Stimulated activated naive B cell treated with anti-CD40 and anti-IgM and Interleukin-4, amounts not matched to agents 10 μg/mL and 1 μg/mL and 100 μg/mL, for 72 hours (primary cell): ENCODE data around the gene PADI6.

Source experiments
- ATAC-seq, 2 donors: fragments of 150-1000 bp; cut with Tn5 transposase; replicated peaks; 2 replicates each; pipeline ENCODE4 v1.10.0; 2021; ENCODE audit warnings: moderate library complexity in 1 of 2
- DNase-seq: peaks from one replicate; pipeline ENCODE4 v3.0.0; 2021
- H3K27ac Mint-ChIP-seq: one replicate; pipeline ENCODE4 v1.8.0; 2022; ENCODE audit warnings: mild to moderate bottlenecking, mixed read lengths
- H3K27me3 Mint-ChIP-seq, 2 donors: one replicate each; pipeline ENCODE4 v1.8.0; 2022; ENCODE audit warnings: mixed read lengths in 2 of 2
- H3K36me3 Mint-ChIP-seq, 2 donors: one replicate each; pipeline ENCODE4 v1.8.0; 2022; ENCODE audit warnings: mixed read lengths in 2 of 2, mild to moderate bottlenecking in 1 of 2
- H3K4me1 Mint-ChIP-seq, 2 donors: one replicate each; pipeline ENCODE4 v1.8.0; 2022; ENCODE audit warnings: mixed read lengths in 2 of 2, mild to moderate bottlenecking in 1 of 2
- H3K4me3 Mint-ChIP-seq, 2 donors: one replicate each; pipeline ENCODE4 v1.8.0; 2022; ENCODE audit warnings: mild to moderate bottlenecking in 2 of 2, mixed read lengths in 2 of 2, moderate library complexity in 1 of 2
- H3K9me3 Mint-ChIP-seq, 2 donors: one replicate each; pipeline ENCODE4 v1.8.0; 2022; ENCODE audit warnings: mixed read lengths in 2 of 2, mild to moderate bottlenecking in 1 of 2

The PADI6 gene

DNA sequence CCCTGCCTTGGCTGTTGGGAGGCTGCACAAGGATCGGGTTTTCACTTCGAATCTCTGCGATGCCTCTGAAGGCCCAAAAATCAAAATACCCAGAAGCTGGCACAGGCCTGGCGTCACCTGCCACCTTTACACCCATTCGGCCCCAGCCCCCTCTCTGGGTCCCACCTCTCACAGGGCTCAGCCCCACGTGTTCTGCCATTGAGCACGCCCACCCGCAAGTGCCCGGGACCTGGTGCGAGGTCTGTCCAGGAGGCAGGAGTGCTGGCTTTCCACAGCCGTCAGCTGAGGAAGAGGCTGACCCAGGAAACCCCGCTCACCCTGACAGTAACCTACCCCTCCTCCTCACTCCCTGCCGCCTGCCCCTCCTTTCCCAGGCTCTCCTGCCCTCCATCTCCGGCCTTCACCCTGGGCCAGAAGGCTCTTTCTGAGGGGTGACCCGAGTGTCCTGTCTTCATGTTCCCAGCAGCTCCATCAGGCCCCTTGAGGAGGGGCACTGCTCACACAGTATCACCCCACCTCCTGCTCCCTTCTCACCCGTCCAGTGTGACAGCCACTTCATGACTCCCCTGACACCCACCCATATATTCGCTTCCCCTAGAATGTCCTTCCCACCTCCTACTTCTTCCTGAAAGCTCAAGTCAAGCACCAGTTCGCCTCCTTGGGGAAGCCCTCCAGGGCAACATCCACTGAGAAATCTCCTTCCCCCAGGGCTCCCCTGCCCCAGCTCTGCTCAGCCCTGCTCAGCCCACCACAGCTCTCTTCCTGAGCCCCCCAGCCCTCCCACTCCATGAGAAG, 54.0 kb downstream of the PADI6 start:
- Mint-ChIP-seq H3K27me3 (no peaks in the 10 kb centered on the region), H3K4me3 (no peak overlapping the region), H3K27ac (peak overlapping the region; percentile 62), H3K9me3 (no peaks in the 10 kb centered on the region), H3K36me3 (peaks cover 34 to 56% of the 10 kb centered on the region in 2 donors), H3K4me1 (peaks cover 16 to 43% of the 10 kb centered on the region in 2 donors)
- no peak for ATAC-seq
- DNase-seq, result no peak

DNA sequence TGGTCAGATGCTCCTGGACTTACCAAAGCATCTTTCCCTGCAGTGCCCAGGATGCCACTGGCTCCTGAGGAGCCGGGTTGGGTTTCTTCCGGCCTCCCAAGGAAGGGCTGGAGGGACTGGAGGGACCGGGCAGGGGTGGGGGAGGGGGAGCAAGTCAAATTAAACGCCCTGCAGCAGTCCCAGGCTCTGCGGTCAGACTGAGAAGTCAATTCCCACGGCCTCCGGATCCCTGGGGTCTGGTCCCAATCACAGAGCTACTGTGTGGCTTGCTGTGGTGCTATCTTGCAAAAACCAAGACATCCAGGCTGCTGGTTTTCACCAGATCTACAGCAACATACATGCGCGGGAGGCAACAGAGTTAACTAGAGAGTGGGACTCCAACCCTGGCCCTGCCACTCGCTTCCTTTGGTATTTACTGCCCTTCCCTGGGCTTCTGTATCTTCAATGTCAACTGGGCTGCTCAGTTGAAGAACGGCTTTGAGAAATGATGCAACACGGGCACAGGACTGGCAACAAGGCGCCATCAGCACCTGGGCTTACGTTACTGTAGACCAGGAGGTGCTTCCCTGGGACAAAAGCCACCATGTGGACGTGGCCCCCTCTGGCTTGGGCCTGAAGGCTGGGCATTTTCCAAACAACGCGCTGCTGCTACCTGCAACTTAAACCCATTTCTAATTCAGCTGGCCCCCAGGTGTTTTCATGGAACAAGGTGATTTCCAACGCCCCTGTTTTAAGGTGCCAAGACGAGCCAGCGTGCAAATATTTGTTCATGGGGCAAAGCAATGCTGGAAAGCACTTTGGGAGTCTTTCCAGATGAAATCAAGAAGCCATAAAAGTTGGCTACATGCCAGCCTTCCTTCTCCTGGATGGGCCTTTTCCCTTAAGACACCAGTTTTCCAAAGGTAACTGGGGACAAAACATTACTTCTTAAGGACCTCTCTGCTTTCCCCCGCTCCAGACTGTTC, 56.0 kb downstream of the PADI6 start:
- Mint-ChIP-seq H3K27ac (no peak overlapping the region), H3K9me3 (no peaks in the 10 kb centered on the region), H3K4me1 (peaks cover 27 to 55% of the 10 kb centered on the region in 2 donors), H3K4me3 (no peak overlapping the region), H3K27me3 (no peaks in the 10 kb centered on the region), H3K36me3 (peaks cover 36 to 60% of the 10 kb centered on the region in 2 donors)
- no peak for ATAC-seq
- DNase-seq, result no peak

DNA sequence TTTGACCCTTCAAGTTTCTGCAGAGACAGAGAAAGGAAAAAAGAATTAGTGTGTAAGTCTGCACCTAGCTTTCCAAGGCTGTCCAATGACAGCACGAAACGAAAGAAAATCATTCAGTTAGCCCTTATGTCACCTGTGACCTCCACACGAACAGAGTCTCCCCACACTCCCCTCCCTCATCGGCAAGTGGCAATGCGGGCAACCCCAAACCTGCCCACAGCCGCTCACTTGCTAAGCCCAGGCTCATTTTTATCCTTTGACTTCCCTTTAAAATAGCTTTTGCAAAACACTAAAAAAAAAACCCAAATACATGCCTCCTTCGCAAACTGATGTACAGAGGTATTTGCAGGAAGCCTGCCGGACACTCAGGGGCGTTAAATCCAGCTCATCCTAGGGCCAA, 57.2 kb downstream of the PADI6 start:
- no peaks in the 10 kb centered on the region for H3K9me3 Mint-ChIP-seq
- peaks cover 31 to 59% of the 10 kb centered on the region in 2 donors for H3K4me1 Mint-ChIP-seq
- DNase-seq (no peak), ATAC-seq (no peak)
- H3K27me3 Mint-ChIP-seq, result no peaks in the 10 kb centered on the region
- no peak overlapping the region for H3K4me3 Mint-ChIP-seq
- peaks cover 33 to 56% of the 10 kb centered on the region in 2 donors for H3K36me3 Mint-ChIP-seq
- H3K27ac Mint-ChIP-seq, result peak overlapping the region; percentile 5

DNA sequence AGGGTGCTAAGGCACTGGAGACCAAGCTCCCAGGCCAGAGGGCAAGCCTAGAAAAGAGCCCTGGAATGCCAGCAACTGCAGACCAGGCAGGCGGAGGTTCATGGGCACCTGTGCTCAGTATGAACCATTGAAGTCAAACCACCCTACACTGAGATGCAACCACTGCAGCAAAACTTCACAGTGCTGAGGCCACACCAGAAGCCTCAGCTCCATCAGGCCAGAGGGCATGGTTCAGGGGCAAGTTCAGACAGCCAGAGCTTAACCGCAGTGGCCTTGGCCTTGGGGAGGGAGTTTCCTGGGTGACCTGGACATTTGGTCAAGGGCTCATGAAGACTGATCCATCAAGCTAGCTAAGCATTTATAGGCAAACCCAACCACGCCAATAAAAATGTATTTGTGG, 60.4 kb downstream of the PADI6 start:
- peak; percentile 10 to 13 for ATAC-seq
- Mint-ChIP-seq H3K4me1 (peaks cover 37 to 68% of the 10 kb centered on the region in 2 donors), H3K27me3 (no peaks in the 10 kb centered on the region), H3K9me3 (no peaks in the 10 kb centered on the region), H3K27ac (peak overlapping the region; percentile 97), H3K36me3 (peaks cover 22 to 43% of the 10 kb centered on the region in 2 donors), H3K4me3 (peak overlapping the region; percentile 17 to 76)
- DNase-seq, result no peak

DNA sequence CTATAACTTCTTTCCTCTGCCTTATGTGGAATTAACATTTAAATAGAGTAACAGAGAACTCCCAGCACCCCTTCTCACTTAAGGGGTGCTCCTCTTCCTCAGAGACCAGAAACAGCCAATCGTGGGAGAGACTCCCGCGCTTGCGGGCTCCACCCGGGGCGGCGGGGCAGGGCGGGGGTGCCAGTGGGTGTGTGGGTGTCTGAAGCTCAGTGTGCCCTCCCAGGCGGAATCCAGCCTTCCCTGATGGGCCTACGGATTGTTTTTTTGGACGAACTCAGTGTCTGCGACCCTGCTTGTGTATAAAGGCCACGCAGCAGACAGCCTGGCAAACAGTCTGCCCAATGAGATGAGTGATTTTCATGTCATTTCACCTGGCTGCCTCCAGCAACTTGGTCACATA, 61.3 kb downstream of the PADI6 start:
- Mint-ChIP-seq H3K27me3 (no peaks in the 10 kb centered on the region), H3K36me3 (peaks cover 22 to 43% of the 10 kb centered on the region in 2 donors), H3K4me1 (peaks cover 37 to 68% of the 10 kb centered on the region in 2 donors), H3K9me3 (no peaks in the 10 kb centered on the region), H3K4me3 (peak overlapping the region in 1 of 2 donors; percentile 25), H3K27ac (peak overlapping the region; percentile 47)
- ATAC-seq (no peak), DNase-seq (no peak)

DNA sequence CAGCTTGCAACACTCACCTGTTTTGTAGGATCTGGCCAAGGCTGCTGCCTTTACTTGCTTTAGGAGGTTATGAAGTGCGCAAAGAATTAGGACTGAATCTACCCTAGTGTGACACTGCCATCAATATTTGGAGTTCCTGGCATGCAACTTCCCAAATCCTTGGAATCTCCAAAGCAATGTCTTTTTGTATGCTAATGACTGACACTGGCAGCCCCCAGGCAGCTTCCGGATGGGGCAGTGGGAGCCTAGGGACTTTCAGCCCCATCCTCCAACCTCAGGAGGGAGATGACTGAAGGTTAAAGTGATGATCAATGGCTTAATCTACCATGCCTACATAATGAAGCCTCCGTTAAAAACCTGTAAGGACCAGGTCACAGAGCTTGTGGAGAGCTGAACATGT, 62.0 kb downstream of the PADI6 start:
- Mint-ChIP-seq H3K27me3 (no peaks in the 10 kb centered on the region), H3K36me3 (peaks cover 19 to 39% of the 10 kb centered on the region in 2 donors), H3K4me1 (peaks cover 36 to 68% of the 10 kb centered on the region in 2 donors), H3K9me3 (no peaks in the 10 kb centered on the region), H3K27ac (peak overlapping the region; percentile 5), H3K4me3 (no peak overlapping the region)
- ATAC-seq (no peak), DNase-seq (no peak)

DNA sequence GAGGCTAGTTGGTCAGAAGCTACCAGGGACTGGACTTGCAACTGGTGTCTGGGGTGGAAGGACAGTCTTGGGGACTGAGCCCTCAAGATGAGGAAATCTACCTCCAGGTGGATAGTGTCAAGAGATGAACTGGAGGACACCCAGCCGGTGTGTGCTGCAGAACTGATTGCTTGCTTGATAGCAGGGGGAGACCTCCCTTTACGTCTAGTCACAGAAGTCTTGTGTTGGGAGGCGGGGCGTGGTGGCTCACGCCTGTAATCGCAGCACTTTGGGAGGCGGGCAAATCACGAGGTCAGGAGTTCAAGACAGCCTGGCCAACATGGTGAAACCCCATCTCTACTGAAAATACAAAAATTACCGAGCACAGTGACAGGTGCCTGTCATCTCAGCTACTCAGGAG, 62.6 kb downstream of the PADI6 start:
- Mint-ChIP-seq H3K27ac (peak overlapping the region; percentile 31), H3K9me3 (no peaks in the 10 kb centered on the region), H3K36me3 (peaks cover 17 to 35% of the 10 kb centered on the region in 2 donors), H3K4me1 (peaks cover 33 to 62% of the 10 kb centered on the region in 2 donors), H3K4me3 (no peak overlapping the region), H3K27me3 (no peaks in the 10 kb centered on the region)
- ATAC-seq (no peak), DNase-seq (no peak)

GRCh38 chr1:17436380-17437174, 64.6 kb downstream of the PADI6 start:
- Mint-ChIP-seq H3K27me3 (peaks cover 10 to 12% of the 10 kb centered on the region in 2 donors), H3K36me3 (peaks cover 15 to 27% of the 10 kb centered on the region in 2 donors), H3K4me1 (peaks cover 38 to 62% of the 10 kb centered on the region in 2 donors), H3K9me3 (no peaks in the 10 kb centered on the region), H3K4me3 (peak overlapping the region; percentile 75 to 81), H3K27ac (peak overlapping the region; percentile 69)
- ATAC-seq (no peak), DNase-seq (no peak)

DNA sequence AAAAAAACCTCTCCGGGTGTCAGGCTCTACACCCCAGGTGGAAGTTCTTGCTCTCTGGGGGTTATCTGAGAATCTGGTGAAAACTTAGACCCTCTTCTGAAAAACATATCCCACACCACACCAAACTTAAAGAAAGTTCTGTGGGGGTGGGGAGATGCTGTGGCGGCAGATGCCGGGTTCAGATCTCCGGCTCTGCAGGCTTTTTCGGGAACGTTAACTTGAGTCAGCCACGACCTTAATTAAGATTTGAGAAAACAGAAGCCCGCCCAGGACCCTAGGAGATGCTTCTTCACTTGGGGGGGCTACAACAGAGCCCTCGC, 65.2 kb downstream of the PADI6 start:
- Mint-ChIP-seq H3K27ac (peak overlapping the region; percentile 69), H3K4me3 (peak overlapping the region; percentile 75 to 81), H3K36me3 (peaks cover 13 to 23% of the 10 kb centered on the region in 2 donors), H3K4me1 (peaks cover 32 to 55% of the 10 kb centered on the region in 2 donors), H3K9me3 (no peaks in the 10 kb centered on the region), H3K27me3 (peaks cover 10 to 12% of the 10 kb centered on the region in 2 donors)
- no peak for DNase-seq
- ATAC-seq, result no peak

GRCh38 chr1:17437580-17438317, 65.8 kb downstream of the PADI6 start:
- Mint-ChIP-seq H3K9me3 (no peaks in the 10 kb centered on the region), H3K4me1 (peaks cover 26 to 50% of the 10 kb centered on the region in 2 donors), H3K36me3 (peaks cover 9 to 19% of the 10 kb centered on the region in 2 donors), H3K27ac (peak overlapping the region; percentile 69), H3K27me3 (peaks cover 12% of the 10 kb centered on the region in 2 donors), H3K4me3 (peak overlapping the region; percentile 75 to 96)
- DNase-seq (peak; percentile 28), ATAC-seq (peak; percentile 32 to 37)

- Mint-ChIP-seq H3K27ac (peak overlapping the region; percentile 96), H3K4me1 (peaks cover 26 to 42% of the 10 kb centered on the region in 2 donors), H3K27me3 (peaks cover 18 to 20% of the 10 kb centered on the region in 2 donors), H3K9me3 (no peaks in the 10 kb centered on the region), H3K4me3 (peak overlapping the region; percentile 87 to 96), H3K36me3 (peaks cover 9 to 16% of the 10 kb centered on the region in 2 donors)
- DNase-seq, result peak; percentile 77
- peak; percentile 67 to 69 for ATAC-seq
These were observed 66.6 kb downstream of the PADI6 start for GRCh38 chr1:17438318-17439249.

- ATAC-seq (peak; percentile 78), DNase-seq (peak; percentile 56)
- Mint-ChIP-seq H3K27ac (peak within 1 kb of the TSS; percentile 96), H3K9me3 (no peaks in the 10 kb centered on the region), H3K4me1 (peaks cover 21 to 33% of the 10 kb centered on the region in 2 donors), H3K27me3 (peaks cover 19 to 20% of the 10 kb centered on the region in 2 donors), H3K36me3 (peaks cover 4 to 11% of the 10 kb centered on the region in 2 donors), H3K4me3 (peak within 1 kb of the TSS; percentile 87 to 96)
These were observed 67.5 kb downstream of the PADI6 start, which contains the start of gene RCC2 for GRCh38 chr1:17439250-17440073. TSS of gene RCC2 (minus strand) at chr1:17439677. CDS start at chr1:17438514, 1,163 bp downstream.
